M059J (cell line): ENCODE measurements around the gene ZBTB7C. TPM values are rescaled to one million over a fixed set of nuclear protein-coding genes. Genes with fewer than 3 reads are reported as not detected.

ENCODE experiments used
- DNase-seq: peaks from one replicate; pipeline ENCODE4 v3.0.0-alpha.2; 2012; ENCODE audit warnings: low read depth
- total RNA-seq: library from RNA; depleted of rRNA; stranded (reverse); fragments of >200 nt; shearing (Covaris generic); gene quantifications from 2 replicates; pipeline ENCODE4 v1.2.3, GENCODE V29; 2014

The ZBTB7C gene
- total RNA-seq, 1 experiment from 2014 or later: not detected

DNA sequence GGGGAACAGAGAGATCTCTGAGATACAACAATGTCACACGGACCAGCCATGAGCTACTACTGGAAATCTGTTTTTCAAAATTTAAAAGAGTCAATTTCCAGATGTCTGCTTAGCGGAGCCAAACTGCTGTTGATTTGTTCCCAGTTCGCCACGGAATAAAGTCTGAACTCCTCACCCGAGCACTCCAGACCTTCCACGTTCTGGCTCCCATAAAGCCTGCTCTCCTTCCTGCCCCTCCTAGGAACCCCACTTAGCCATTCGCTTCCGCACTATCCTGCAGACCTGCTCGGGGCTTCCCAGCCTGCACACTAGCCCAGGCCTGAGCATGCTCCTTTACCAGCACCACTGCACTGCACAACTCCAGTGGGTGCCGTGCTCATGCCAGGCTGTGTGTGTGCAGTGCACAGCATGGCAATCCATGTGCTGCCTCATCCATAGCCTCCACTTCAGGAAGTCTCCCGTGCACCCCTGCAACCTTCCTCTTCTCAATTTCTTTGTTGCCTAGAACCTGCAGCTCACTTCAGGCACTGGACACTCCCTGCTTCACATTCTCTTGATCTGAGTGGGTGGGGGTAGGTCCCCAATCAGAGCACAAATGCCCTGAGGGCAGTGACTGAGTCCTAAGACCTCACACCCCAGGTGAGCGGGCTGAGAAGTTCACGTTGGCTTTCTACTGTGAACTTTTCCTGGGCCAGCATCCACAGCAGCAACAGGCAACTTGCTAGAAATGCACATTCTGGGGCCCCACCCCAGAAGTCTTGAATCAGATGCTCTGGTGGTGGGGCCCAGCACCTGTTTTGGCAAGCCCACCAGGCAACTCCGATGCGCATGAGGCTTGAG, 53.7 kb downstream of the ZBTB7C start:
- no peak for DNase-seq

GRCh38 chr18:48354746-48355260, 54.4 kb downstream of the ZBTB7C start:
- DNase-seq: no peak

GRCh38 chr18:48352051-48352755, 57.0 kb downstream of the ZBTB7C start:
- no peak for DNase-seq

DNA sequence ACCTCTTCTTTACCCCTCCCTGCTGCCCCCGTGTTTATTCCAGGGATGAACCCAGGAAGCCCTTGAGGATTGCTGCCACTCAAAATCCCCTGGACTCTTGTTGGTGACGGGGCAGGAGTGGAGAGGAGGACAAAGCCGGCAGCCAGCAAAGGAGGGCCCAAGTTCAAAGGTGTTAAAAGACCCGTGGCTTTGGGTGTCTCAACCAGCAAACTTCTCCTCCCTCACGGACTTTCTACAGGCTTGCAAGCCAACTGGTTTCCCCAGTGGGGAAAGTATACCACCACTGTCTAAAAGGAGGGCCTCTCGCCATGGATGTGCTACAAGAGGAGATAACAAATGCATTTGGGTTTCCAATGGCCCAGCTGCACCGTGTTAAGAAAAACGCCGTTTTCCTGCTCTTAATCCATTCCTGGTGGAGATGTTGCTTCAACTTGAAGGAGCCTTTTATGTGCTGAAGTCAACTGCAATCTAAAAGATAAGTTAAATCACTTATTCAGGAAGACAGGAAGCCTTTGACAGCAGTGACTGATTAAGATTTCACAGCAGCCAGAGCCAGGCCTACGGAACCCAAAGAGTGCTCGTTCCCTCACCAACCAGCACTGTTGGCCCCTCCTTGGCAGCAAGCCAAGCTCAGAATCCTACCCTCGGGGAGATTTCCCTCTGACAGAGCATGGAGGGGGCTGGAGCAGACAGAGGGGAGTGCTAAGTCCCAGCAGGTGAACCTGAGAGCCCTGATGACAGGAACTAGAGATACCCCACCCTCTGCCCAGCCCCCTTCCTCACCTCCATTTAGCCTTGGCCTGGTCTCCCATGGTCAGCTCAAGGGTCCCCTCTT, 57.8 kb downstream of the ZBTB7C start:
- DNase-seq: no peak

GRCh38 chr18:48348739-48349138, 60.4 kb downstream of the ZBTB7C start:
- no peak for DNase-seq

- no peak for DNase-seq
These were observed 61.3 kb downstream of the ZBTB7C start for GRCh38 chr18:48347756-48348326.

GRCh38 chr18:48345596-48345995, 63.6 kb downstream of the ZBTB7C start:
- peak; percentile 20 for DNase-seq

- no peak for DNase-seq
These were observed 66.6 kb downstream of the ZBTB7C start for GRCh38 chr18:48342581-48342980.

- DNase-seq: no peak
These were observed 67.1 kb downstream of the ZBTB7C start for GRCh38 chr18:48342125-48342524.

DNA sequence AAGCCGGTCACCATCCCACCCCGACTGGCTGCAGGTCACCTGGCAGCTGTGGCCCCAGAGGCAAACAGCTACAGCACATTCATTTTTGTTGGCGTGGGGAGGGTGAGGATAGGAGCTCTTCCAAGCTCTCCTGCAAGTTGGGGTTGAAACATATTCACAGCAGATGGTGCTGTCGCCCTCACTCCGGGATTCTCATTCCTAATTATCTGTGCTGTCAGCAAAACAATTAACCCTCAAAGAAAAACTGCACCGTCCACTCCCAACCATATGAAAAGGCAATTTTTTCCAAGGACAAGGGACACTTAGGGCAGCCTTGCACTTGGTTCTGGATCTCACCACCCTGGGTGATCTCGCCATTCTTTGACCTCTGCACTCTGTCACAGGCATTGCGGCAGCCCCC, 68.6 kb downstream of the ZBTB7C start:
- no peak for DNase-seq

GRCh38 chr18:48339692-48340091, 69.5 kb downstream of the ZBTB7C start:
- no peak for DNase-seq

DNA sequence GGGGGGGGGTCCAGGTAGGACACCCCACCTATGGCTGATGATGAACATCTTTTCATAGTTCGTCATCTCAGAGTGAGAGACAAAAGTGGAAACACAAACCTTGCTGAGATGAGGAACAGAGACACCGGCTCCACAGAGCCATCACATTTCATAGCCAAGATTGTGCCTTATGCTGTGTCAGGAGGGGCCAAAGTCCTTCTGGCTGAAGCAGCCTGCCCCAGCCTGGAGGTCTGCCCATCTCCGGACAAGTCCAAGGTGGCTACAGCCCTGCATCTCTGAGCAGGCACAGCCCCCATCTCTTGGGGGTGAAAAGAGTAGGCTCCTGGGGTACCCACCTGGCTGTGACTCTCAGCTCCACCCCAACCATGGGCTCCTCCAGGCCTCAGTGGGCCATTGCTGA, 70.3 kb downstream of the ZBTB7C start:
- DNase-seq: no peak

DNA sequence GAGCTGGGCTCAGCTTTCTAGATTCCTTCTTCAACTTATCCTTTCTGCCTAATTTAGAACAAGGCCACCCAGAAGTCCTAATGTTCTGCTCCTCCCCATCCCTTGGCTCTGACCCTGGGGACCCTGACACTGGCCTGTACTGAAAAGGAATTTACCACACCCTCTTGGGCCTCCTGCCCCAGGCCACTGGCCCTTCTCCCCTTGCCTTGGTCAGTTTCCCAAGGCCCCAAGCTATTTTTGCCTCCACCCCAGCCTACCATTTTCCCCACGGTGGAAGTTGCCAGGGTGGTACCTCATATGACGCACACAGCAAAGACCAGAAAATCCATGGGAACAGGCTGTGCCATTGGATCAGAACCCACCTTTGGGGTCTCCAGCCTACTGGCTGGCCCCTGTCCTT, 72.1 kb downstream of the ZBTB7C start:
- DNase-seq: no peak

DNA sequence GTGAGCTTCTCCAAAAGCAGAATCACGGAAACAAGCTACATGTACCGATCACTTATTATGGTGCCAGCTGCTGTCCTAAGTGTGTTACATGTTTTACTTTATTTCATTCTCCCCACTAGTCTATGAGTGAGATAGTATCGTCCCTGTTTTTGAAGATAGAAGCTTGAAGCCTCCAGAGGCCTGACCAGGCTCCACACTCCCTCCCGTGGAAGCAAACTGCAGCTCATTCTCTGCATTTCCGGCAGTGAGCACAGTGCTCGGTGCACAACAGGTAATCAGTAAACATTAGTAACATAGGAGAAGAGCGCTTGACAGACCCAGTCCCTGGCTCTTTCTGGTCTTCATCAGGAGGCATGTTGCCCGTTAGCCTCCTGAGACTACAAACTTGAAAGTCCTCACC, 72.9 kb downstream of the ZBTB7C start:
- DNase-seq: no peak

DNA sequence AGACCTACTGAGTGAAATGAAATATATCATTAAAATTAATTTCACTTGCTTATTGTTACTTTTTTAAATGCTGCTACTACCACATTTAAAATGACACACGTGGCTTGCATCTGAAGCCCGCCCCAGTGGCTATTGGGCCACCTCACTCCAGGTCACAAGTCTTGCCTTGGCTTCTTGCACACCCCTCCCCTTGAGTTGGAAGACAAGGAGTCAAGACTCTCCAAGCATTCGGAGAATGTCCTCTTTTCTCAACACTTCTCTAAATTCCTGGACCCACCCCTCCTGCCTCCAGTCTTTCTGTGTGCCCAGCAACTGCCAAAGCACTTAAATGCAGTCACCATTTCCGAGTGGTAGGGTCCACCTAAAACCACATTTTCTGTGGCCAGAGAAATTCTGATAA, 73.4 kb downstream of the ZBTB7C start:
- DNase-seq: no peak

DNA sequence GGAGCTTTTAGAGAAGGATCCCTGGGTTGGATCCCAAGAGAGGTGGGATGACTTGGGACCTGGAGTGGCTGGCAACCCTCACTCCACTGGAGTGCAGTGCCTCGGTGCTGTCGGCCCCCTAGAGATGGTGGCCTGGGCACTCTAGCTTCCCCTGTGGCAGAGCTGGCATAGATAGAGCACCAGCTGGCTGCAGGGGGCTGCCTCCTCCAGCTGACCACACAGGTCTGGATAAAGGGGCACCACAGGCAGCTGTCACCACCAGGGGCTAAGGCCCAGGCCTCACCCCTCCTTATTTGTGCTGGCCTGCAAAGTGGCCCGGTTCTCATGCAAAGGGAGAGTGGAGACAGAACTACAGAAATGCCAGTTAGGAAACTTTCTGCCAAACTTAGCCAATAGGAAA, 74.3 kb downstream of the ZBTB7C start:
- DNase-seq: no peak

DNA sequence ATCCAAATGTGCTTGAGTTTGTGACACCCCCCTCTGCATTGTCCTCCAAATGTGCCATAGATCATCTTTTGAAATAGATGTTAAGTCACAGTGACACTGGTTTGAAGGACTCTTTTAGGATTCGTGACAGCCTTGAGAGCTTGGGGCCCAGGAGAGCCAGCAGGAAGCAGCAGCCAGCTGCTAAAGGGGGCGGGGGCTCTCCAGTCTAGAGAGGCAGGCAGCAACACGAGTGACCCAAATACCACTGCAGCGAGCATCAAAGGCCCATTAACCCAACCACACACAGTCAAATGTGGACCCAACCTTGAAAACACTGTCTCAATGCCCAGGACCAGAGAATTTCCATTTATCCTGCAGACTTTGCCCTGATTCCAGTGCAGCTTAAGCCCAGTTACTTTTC, 75.6 kb downstream of the ZBTB7C start:
- no peak for DNase-seq

- DNase-seq: peak; percentile 91
These were observed 78.9 kb downstream of the ZBTB7C start for GRCh38 chr18:48330016-48330991.

DNA sequence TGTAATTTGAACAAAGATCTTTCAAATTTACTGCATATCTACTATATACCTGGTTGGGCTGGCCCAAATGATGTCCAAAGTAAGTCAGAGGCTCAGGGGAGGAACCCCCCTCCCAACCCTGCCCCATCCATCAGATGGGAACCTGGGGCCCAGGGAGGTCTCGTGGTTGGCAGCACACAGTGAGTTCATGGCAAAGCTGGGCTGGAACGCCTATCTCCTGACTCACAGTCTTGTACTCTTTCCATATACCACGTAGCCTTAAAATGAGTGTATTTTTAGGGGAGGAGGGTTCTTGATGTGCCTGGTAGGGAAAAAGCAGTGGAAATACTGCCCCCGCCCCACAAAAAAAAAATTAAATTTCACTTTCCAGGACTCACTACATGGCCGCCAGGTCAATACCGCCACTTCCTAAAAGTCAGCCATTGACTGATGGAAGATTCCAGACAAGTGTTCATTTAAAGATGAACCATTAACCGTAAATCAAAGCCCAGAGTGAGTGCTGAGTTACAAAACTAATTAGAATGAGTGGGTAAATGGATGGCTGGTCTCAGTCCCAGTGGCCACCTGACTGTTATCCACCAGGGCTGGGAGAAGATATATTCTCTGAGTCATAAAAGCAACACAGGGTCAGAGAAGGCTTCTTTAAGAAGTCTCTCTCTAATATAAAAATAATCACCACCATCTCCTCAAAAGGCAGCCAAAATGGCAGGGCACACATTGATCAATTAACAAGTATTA, 80.5 kb downstream of the ZBTB7C start:
- peak; percentile 72 for DNase-seq
